ENCODE results near the gene NTRK3.

The NTRK3 gene

GRCh38 chr15:87986776-87987175 lies 269.8 kb downstream of the NTRK3 start:
- H3K4me3 ChIP-seq (ENCODE audit: low read depth, low read length): no peak overlapping the region
- TF ChIP-seq CTCF (IDR thresholded peaks at IDR 0.05; ENCODE audit: control insufficient read depth, extremely low read depth, insufficient read depth): no peak
- DNase-seq (ENCODE audit: low read depth): no peak

- no peak overlapping the region for H3K4me3 ChIP-seq (ENCODE audit: low read depth, low read length)
- no peak for DNase-seq (ENCODE audit: low read depth)
- no peak for TF ChIP-seq CTCF (IDR thresholded peaks at IDR 0.05; ENCODE audit: control insufficient read depth, extremely low read depth, insufficient read depth)
Observed at GRCh38 chr15:87985451-87985850, 271.1 kb downstream of the NTRK3 start.

GRCh38 chr15:87981969-87982368 lies 274.6 kb downstream of the NTRK3 start:
- no peak for TF ChIP-seq CTCF (IDR thresholded peaks at IDR 0.05; ENCODE audit: control insufficient read depth, extremely low read depth, insufficient read depth)
- no peak for DNase-seq (ENCODE audit: low read depth)
- H3K4me3 ChIP-seq (ENCODE audit: low read depth, low read length): no peak overlapping the region

- no peak for TF ChIP-seq CTCF (IDR thresholded peaks at IDR 0.05; ENCODE audit: control insufficient read depth, extremely low read depth, insufficient read depth)
- DNase-seq (ENCODE audit: low read depth): no peak
- no peak overlapping the region for H3K4me3 ChIP-seq (ENCODE audit: low read depth, low read length)
Observed at GRCh38 chr15:87977907-87978306, 278.6 kb downstream of the NTRK3 start.

- H3K4me3 ChIP-seq (ENCODE audit: low read depth, low read length): no peak overlapping the region
- no peak for TF ChIP-seq CTCF (IDR thresholded peaks at IDR 0.05; ENCODE audit: control insufficient read depth, extremely low read depth, insufficient read depth)
- no peak for DNase-seq (ENCODE audit: low read depth)
Observed at GRCh38 chr15:87976552-87976951, 280.0 kb downstream of the NTRK3 start.

- DNase-seq (ENCODE audit: low read depth): no peak
- H3K4me3 ChIP-seq (ENCODE audit: low read depth, low read length): no peak overlapping the region
- TF ChIP-seq CTCF (IDR thresholded peaks at IDR 0.05; ENCODE audit: control insufficient read depth, extremely low read depth, insufficient read depth): no peak
Observed at GRCh38 chr15:87973501-87974215, 282.9 kb downstream of the NTRK3 start.

GRCh38 chr15:87971076-87971475 lies 285.5 kb downstream of the NTRK3 start:
- TF ChIP-seq CTCF (IDR thresholded peaks at IDR 0.05; ENCODE audit: control insufficient read depth, extremely low read depth, insufficient read depth): no peak
- H3K4me3 ChIP-seq (ENCODE audit: low read depth, low read length): no peak overlapping the region
- DNase-seq (ENCODE audit: low read depth): no peak
